HepG2 (cell line): Measurements from ENCODE around the gene CUL7. TPM values are rescaled to one million over a fixed set of nuclear protein-coding genes. Genes with fewer than 3 reads are reported as not detected.

Experiments
- CBFB ChIP-seq: sonication (generic); formaldehyde crosslinking; IDR thresholded peaks from 2 replicates; pipeline ENCODE4 v1.4.0; 2020; ENCODE audit warnings: missing genetic modification reagents
- CHD2 ChIP-seq: IDR thresholded peaks from 2 replicates; pipeline ENCODE4 v1.6.1; 2011; ENCODE audit warnings: low read depth, low read length, improper control_type of control experiment
- HES4 ChIP-seq: sonication (generic); formaldehyde crosslinking; IDR thresholded peaks from 2 replicates; pipeline ENCODE4 v1.9.0; 2021; ENCODE audit warnings: mild to moderate bottlenecking, missing genetic modification reagents, borderline replicate concordance
- HNF4A ChIP-seq: sonication (generic); formaldehyde crosslinking; IDR thresholded peaks from 2 replicates; pipeline ENCODE4 v1.4.0; 2020; ENCODE audit warnings: missing genetic modification reagents
- MZF1 ChIP-seq: sonication (generic); formaldehyde crosslinking; IDR thresholded peaks from 2 replicates; pipeline ENCODE4 v1.8.1; 2023; ENCODE audit warnings: mild to moderate bottlenecking, missing genetic modification reagents, borderline replicate concordance
- RELA ChIP-seq: sonication (generic); formaldehyde crosslinking; IDR thresholded peaks from 2 replicates; pipeline ENCODE4 v1.4.0; 2020; ENCODE audit warnings: missing genetic modification reagents
- REPIN1 ChIP-seq: sonication (generic); formaldehyde crosslinking; IDR thresholded peaks from 2 replicates; pipeline ENCODE4 v1.8.0; 2022; ENCODE audit warnings: missing genetic modification reagents, low read depth, mild to moderate bottlenecking, borderline replicate concordance
- SALL1 ChIP-seq: sonication (generic); formaldehyde crosslinking; IDR thresholded peaks from 2 replicates; pipeline ENCODE4 v1.8.0; 2022; ENCODE audit warnings: mild to moderate bottlenecking, missing genetic modification reagents
- SRSF4 ChIP-seq: fragments of 200-400 bp; formaldehyde crosslinking; IDR thresholded peaks from one replicate; pipeline ENCODE4 v1.6.1; 2018; ENCODE audit warnings: mild to moderate bottlenecking, low read depth, low read length, moderate library complexity; ENCODE audit not compliant: poor library complexity, severe bottlenecking
- TRIM24 ChIP-seq: sonication (generic); formaldehyde crosslinking; IDR thresholded peaks from 2 replicates; pipeline ENCODE4 v1.8.0; 2022; ENCODE audit warnings: mild to moderate bottlenecking, missing genetic modification reagents
- ZBTB37 ChIP-seq: sonication (generic); formaldehyde crosslinking; IDR thresholded peaks from 2 replicates; pipeline ENCODE4 v1.4.0; 2020; ENCODE audit warnings: mild to moderate bottlenecking, missing genetic modification reagents
- ZBTB46 ChIP-seq: sonication (generic); formaldehyde crosslinking; IDR thresholded peaks from 2 replicates; pipeline ENCODE4 v1.4.0; 2020; ENCODE audit warnings: mild to moderate bottlenecking, missing genetic modification reagents, borderline replicate concordance
- ZNF143 ChIP-seq: sonication (generic); formaldehyde crosslinking; IDR thresholded peaks from 2 replicates; pipeline ENCODE4 v1.4.0; 2020; ENCODE audit warnings: missing genetic modification reagents
- ZNF263 ChIP-seq: sonication (generic); formaldehyde crosslinking; IDR thresholded peaks from 2 replicates; pipeline ENCODE4 v1.4.0; 2020; ENCODE audit warnings: missing genetic modification reagents
- ZNF646 ChIP-seq: sonication (generic); formaldehyde crosslinking; IDR thresholded peaks from 2 replicates; pipeline ENCODE4 v1.9.0; 2021; ENCODE audit warnings: mild to moderate bottlenecking, missing genetic modification reagents
- ZNF7 ChIP-seq: IDR thresholded peaks from 2 replicates; pipeline ENCODE4 v1.6.1; 2016; ENCODE audit warnings: missing biosample characterization, missing genetic modification reagents
- ZNF792 ChIP-seq: IDR thresholded peaks from 2 replicates; pipeline ENCODE4 v1.6.1; 2016
- ZNF878 ChIP-seq: sonication (generic); formaldehyde crosslinking; IDR thresholded peaks from 2 replicates; pipeline ENCODE4 v1.8.1; 2023; ENCODE audit warnings: mild to moderate bottlenecking, missing genetic modification reagents, moderate library complexity
- polyA plus RNA-seq, 8 experiments: library from polyadenylated mRNA; depleted of rRNA in 3 of 8; stranded (reverse) in 7 of 8; unstranded in 1 of 8; fragments of >200 nt; fragmentation: Illumina TruSeq in 4 of 8; extraction: Trizol in 4 of 8; gene quantifications; 2 replicates each; pipeline versions ENCODE4 v1.2.1 to v1.2.3, GENCODE V29; 2011 to 2016; ENCODE audit warnings: low read depth in 4 of 8, missing spikeins in 1 of 8, mixed read lengths in 1 of 8; ENCODE audit not compliant: insufficient read depth in 1 of 8
- total RNA-seq, 5 experiments: library from RNA; depleted of rRNA; stranded (reverse); fragments of >200 nt; fragmentation: Illumina TruSeq; extraction: Trizol; gene quantifications; 2 replicates each; pipeline ENCODE4 v1.2.3, GENCODE V29; 2016; ENCODE audit warnings: low read depth in 1 of 5
- TF ChIP-seq, protein P1 (sequence below): sonication (generic); formaldehyde crosslinking; IDR thresholded peaks from 2 replicates; pipeline ENCODE4 v1.5.0; 2020; ENCODE audit warnings: missing genetic modification reagents, mild to moderate bottlenecking, borderline replicate concordance

Gene CUL7
- total and polyA plus RNA-seq, 2 of the 13 experiments (the other 11 are each of a cell fraction or from before 2014, with no cell fraction given) = 32.0 to 60.7 TPM

GRCh38 chr6:43053545-43054205 is at the start of gene CUL7 (continued):
- TF ChIP-seq SALL1 = peak; percentile 85
- no peak; the same call in 1 of the 2 replicates for TF ChIP-seq ZBTB46
- no peak; the same call in 1 of the 2 replicates for TF ChIP-seq HNF4A
- 0 out of 2 replicates have a peak, but pooled peaks have one; percentile 22 for TF ChIP-seq MZF1 (CRISPR knock-in tag)
- TF ChIP-seq CBFB (CRISPR knock-in tag) = peak; percentile 94
- TF ChIP-seq ZNF646 (CRISPR knock-in tag) = no peak
- TF ChIP-seq, protein P1, sequence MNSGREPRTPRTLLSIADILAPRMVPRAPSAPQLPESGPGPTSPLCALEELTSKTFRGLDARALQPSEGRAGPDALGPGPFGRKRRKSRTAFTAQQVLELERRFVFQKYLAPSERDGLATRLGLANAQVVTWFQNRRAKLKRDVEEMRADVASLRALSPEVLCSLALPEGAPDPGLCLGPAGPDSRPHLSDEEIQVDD (CRISPR knock-in tag) = 0 out of 2 replicates have a peak, but pooled peaks have one; percentile 59
- no peak; the same call in 1 of the 2 replicates for TF ChIP-seq ZBTB37 (CRISPR knock-in tag)
- TF ChIP-seq SRSF4 = no peak
- TF ChIP-seq TRIM24 (CRISPR knock-in tag) = no peak
- peak; percentile 95; the same call in 1 of the 2 replicates for TF ChIP-seq HES4
- TF ChIP-seq ZNF7 (CRISPR knock-in tag) = no peak
- TF ChIP-seq ZNF263 (CRISPR knock-in tag) = peak; percentile 85
- peak; percentile 56; the same call in 1 of the 2 replicates for TF ChIP-seq ZNF792 (CRISPR knock-in tag)
- no peak for TF ChIP-seq CHD2
- TF ChIP-seq ZNF143 (CRISPR knock-in tag) = peak; percentile 73
- no peak; the same call in none of the 2 replicates for TF ChIP-seq ZNF878 (CRISPR knock-in tag)
- TF ChIP-seq RELA (CRISPR knock-in tag) = peak; percentile 90
- TF ChIP-seq REPIN1 = peak; percentile 89
